HepG2 (cell line): ENCODE results near the gene PARN. TPM values are rescaled to one million over a fixed set of nuclear protein-coding genes. Genes with fewer than 3 reads are reported as not detected.

Experiments used
- ARID4A ChIP-seq: sonication (generic); formaldehyde crosslinking; IDR thresholded peaks from 2 replicates; pipeline ENCODE4 v1.5.0; 2020; ENCODE audit warnings: mild to moderate bottlenecking, missing genetic modification reagents, borderline replicate concordance
- ARID5B ChIP-seq: IDR thresholded peaks from 2 replicates; pipeline ENCODE4 v1.4.0; 2020; ENCODE audit warnings: mild to moderate bottlenecking, missing genetic modification reagents
- ARNTL ChIP-seq: sonication (generic); formaldehyde crosslinking; IDR thresholded peaks from 2 replicates; pipeline ENCODE4 v1.4.0; 2020; ENCODE audit warnings: mild to moderate bottlenecking, missing genetic modification reagents
- SALL1 ChIP-seq: sonication (generic); formaldehyde crosslinking; IDR thresholded peaks from 2 replicates; pipeline ENCODE4 v1.8.0; 2022; ENCODE audit warnings: mild to moderate bottlenecking, missing genetic modification reagents
- TFE3 ChIP-seq: IDR thresholded peaks from 2 replicates; pipeline ENCODE4 v1.6.1; 2016
- ZNF574 ChIP-seq: sonication (generic); formaldehyde crosslinking; IDR thresholded peaks from 2 replicates; pipeline ENCODE4 v1.4.0; 2020; ENCODE audit warnings: missing genetic modification reagents
- ZNF652 ChIP-seq: IDR thresholded peaks from 2 replicates; pipeline ENCODE4 v1.6.1; 2016; ENCODE audit warnings: low read depth, borderline replicate concordance
- ZNF788 ChIP-seq: sonication (generic); formaldehyde crosslinking; IDR thresholded peaks from 2 replicates; pipeline ENCODE4 v1.5.0; 2020; ENCODE audit warnings: mild to moderate bottlenecking, missing genetic modification reagents, borderline replicate concordance
- polyA plus RNA-seq, 8 experiments: library from polyadenylated mRNA; depleted of rRNA in 3 of 8; stranded (reverse) in 7 of 8; unstranded in 1 of 8; fragments of >200 nt; fragmentation: Illumina TruSeq in 4 of 8; extraction: Trizol in 4 of 8; gene quantifications; 2 replicates each; pipeline versions ENCODE4 v1.2.1 to v1.2.3, GENCODE V29; 2011 to 2016; ENCODE audit warnings: low read depth in 4 of 8, missing spikeins in 1 of 8, mixed read lengths in 1 of 8; ENCODE audit not compliant: insufficient read depth in 1 of 8
- total RNA-seq, 5 experiments: library from RNA; depleted of rRNA; stranded (reverse); fragments of >200 nt; fragmentation: Illumina TruSeq; extraction: Trizol; gene quantifications; 2 replicates each; pipeline ENCODE4 v1.2.3, GENCODE V29; 2016; ENCODE audit warnings: low read depth in 1 of 5

PARN gene
- total and polyA plus RNA-seq, 2 of the 13 experiments (the other 11 are each of a cell fraction or from before 2014, with no cell fraction given) = 13.3 to 47.6 TPM

GRCh38 chr16:14636179-14636950, 6.3 kb upstream of the PARN start (continued):
- TF ChIP-seq ARID4A (CRISPR knock-in tag) (peak; percentile 55; the same call in 1 of the 2 replicates), SALL1 (CRISPR knock-in tag) (peak; percentile 31; the same call in 1 of the 2 replicates), ZNF788 (CRISPR knock-in tag) (0 out of 2 replicates have a peak, but pooled peaks have one; percentile 29), TFE3 (CRISPR knock-in tag) (0 out of 2 replicates have a peak, but pooled peaks have one; percentile 34), ZNF574 (CRISPR knock-in tag) (peak; percentile 33; the same call in 1 of the 2 replicates), ARNTL (peak; percentile 69; the same call in 1 of the 2 replicates), ZNF652 (CRISPR knock-in tag) (peak; percentile 88), ARID5B (CRISPR knock-in tag) (peak; percentile 66; the same call in 1 of the 2 replicates)
